Upper lobe of left lung (tissue), 4 donors: ENCODE results near the gene COL28A1.

ENCODE experiments used
- EP300 ChIP-seq, 4 donors: sonication (generic); formaldehyde crosslinking; IDR thresholded peaks; one replicate each; pipeline ENCODE4 v1.5.1; 2017; ENCODE audit warnings: antibody characterized with exemption in 4 of 4, control low read depth in 2 of 4
- POLR2A ChIP-seq, 4 donors: fragments of 450-650 bp; IDR thresholded peaks; one replicate each; pipeline ENCODE4 v1.5.1; 2016 to 2017; ENCODE audit warnings: antibody characterized with exemption in 4 of 4, mild to moderate bottlenecking in 2 of 4
- POLR2AphosphoS5 ChIP-seq, 2 donors: sonication (generic); formaldehyde crosslinking; IDR thresholded peaks; one replicate each; pipeline ENCODE4 v1.5.1; 2017; ENCODE audit warnings: antibody characterized with exemption in 2 of 2
- TF ChIP-seq, protein P1 (sequence below), 6 experiments: fragments of 450-650 bp in 4 of 6; fragments of 200-600 bp in 2 of 6; sonication (generic) in 2 of 6; IDR thresholded peaks; one replicate each; pipeline ENCODE4 v1.5.1; 2016 to 2019; ENCODE audit warnings: antibody characterized with exemption in 6 of 6

DNA sequence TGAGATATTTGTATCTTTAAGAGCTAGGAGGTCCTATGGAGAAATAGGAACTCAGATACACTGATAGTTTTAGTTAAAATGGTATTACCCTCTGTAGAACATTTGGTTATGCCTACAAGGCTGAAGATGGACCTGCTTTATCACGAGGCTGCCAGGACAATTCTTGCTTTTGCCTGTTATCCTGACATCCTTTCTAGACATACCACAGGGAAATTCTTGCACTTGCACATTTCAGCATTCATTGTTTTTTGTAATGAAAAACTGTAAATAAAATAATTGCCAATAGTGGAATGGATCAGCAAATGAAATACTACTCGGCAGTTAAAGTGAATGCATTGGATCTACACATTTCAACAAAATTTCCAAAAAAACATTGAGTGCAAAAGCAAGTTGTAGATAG, 9.7 kb downstream of the COL28A1 start:
- TF ChIP-seq, protein P1, sequence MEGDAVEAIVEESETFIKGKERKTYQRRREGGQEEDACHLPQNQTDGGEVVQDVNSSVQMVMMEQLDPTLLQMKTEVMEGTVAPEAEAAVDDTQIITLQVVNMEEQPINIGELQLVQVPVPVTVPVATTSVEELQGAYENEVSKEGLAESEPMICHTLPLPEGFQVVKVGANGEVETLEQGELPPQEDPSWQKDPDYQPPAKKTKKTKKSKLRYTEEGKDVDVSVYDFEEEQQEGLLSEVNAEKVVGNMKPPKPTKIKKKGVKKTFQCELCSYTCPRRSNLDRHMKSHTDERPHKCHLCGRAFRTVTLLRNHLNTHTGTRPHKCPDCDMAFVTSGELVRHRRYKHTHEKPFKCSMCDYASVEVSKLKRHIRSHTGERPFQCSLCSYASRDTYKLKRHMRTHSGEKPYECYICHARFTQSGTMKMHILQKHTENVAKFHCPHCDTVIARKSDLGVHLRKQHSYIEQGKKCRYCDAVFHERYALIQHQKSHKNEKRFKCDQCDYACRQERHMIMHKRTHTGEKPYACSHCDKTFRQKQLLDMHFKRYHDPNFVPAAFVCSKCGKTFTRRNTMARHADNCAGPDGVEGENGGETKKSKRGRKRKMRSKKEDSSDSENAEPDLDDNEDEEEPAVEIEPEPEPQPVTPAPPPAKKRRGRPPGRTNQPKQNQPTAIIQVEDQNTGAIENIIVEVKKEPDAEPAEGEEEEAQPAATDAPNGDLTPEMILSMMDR (IDR thresholded peaks at IDR 0.05), result no peak
- no peak for TF ChIP-seq POLR2A (IDR thresholded peaks at IDR 0.05)
- no peak for TF ChIP-seq EP300 (IDR thresholded peaks at IDR 0.05)
- no peak for TF ChIP-seq POLR2AphosphoS5 (IDR thresholded peaks at IDR 0.05)
